NCI-H146 treated with DMSO at 0.1 percent for 48 hours (cell line): ENCODE data around the gene LRP1.
A peak's percentile ranks its signal among the peaks of the same experiment; 100 is the strongest.

ENCODE experiments used
- DNase-seq: peaks from one replicate; lab custom pipeline; 2025; ENCODE audit not compliant: unreplicated experiment; lab: John Stamatoyannopoulos, UW

The LRP1 gene

DNA sequence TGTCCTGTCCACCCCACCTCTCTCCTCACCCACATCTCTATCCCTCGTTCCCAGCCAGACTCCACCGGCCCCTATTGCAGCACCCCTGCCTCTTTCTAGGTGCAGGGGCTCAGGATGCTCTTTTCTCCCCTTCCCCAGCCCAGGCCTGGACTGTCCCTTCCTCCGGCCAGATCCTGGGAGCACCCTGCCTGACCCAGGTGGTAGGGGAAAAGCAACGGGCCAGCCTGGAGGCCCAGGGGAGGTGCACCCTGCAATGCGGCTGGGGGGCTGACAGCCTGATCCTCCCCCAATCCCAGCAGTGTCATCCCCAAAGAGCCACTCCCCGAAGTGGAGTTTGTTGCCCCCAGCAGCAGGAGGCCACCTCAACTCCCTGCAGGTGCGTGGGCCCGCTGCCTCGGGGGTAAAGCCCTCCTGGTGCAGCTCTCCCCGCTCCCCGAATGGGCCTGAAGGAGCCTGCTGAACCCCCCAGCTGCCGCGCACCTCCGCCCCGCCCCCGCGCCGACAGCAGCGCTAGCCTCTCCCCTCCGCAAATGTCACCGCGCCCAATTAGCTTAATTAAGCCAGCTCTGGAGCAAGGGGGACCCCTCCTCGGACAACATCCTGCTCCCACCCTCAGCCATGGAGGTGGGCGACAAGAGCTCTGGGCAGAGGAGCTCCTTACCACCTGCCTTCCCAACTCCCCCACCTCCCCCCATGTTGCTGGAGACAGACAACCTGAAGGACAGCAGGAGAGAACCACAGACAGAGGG lies 93.1 kb downstream of the LRP1 start:
- DNase-seq, result no peak

DNA sequence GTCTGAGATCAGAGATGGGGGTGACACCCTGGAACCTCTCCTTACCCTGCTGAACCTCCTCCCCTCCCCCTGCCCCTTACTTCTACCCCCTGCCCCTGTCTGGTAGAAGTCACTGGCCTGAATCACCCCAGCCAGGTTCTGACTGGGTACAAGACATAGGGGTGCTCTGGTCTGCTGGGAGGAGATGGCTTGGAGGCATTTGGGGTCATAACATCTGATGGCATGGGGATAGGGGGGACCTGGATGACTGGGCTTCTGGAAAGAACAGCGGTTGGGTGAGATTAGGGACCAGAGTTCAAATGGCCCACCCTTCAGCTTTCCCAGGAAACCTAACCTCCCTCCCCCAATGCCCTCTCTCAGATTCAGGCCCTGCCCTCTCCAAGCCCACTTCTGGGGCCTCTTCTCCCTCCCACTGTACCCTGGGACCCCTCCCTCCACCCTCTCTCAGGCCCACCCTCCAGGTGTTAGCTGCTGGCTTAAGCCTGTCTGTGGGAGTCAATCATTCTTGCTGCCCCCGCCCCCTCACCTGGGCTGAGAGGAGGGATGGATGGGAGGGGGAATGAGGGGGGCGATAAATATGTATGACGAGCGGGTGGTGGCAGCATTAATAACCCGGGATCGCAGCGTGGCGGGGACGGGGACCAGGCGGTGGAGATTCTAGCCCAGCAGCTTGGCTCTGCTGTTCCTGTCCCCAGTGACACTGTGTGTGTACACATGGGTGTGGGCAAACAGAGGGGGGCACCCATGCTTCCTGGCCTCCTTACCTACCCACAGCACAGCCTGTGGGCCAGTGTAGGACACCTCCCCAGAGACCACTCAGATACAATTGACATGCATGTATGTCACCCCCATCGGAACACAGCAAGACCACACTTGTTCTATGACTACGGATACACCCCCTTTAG lies 94.3 kb downstream of the LRP1 start:
- DNase-seq, result no peak

DNA sequence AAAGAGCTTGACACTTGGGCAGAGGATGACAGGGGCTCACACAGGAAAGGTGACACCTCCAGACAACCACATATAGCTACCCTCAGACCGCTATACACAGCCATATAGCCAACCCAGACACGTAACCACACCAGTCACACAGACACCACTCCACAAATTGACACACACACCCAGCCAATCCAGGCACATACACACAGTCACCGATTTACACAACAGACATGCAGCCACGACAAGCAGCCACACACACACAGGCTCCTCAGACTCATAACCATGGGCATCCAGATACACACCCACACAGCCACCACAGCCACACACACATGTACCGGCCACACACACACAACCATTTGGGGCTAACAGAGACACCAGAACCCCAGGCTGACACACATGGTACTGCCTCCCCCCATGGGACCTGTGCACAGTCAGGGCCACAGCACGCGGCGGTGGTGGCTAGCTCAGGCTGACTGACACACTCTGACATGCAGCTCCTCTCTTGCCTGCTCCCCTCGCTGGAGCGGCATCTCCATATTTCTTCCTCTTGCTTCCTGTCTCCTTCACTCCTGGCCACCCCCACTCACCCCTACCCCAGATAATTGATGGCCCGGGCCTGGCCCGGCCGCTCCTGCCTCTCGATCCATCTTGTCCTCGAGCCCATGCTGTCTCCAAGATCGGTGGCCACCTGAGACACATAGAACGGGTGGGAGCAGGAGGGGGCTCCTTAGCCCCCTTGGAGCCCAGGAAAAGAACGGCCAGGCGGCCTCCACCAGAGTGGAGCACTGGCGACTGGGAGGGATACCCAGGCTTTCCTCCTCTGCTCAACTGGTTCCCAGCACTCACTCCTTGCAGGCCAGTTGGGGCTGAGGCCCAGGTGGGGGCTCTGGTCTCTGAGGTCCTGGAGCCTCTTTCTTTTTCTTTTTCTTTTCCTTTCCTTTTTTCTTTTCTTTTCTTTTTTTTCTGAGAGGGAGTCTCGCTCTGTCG lies 95.2 kb downstream of the LRP1 start:
- DNase-seq, result no peak

DNA sequence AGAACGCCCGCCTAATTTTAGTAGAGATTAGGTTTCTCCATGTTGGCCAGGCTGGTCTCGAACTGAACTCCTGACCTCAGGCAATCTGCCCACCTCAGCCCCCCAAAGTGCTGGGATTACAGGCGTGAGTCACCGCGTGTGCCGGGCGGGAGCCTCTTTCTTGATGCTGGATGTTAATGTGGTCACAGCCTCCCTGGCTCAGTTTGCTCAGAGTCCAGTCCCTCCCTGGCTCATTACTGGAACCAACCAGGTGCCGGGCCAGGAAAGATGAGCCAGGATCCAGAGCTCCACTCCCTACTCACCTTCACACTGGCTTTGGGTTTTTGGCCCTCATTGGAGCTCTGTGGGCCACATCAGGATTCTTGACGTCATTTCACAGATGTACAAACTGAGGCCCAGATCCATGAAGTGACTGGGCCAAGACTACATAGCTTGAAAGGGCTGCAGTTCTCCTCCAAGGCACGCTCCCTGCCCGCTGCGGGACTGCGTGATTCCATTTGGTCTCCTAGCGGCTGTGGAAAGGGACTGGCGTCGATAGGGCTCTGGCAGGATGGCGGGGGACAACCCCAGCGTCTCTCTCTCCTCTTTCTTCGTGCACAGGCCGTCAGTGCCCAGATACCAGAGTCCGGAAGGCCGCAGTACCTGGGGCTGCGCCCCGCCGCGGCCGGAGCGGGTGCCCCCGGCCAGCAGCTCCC lies 96.1 kb downstream of the LRP1 start:
- DNase-seq, result no peak

DNA sequence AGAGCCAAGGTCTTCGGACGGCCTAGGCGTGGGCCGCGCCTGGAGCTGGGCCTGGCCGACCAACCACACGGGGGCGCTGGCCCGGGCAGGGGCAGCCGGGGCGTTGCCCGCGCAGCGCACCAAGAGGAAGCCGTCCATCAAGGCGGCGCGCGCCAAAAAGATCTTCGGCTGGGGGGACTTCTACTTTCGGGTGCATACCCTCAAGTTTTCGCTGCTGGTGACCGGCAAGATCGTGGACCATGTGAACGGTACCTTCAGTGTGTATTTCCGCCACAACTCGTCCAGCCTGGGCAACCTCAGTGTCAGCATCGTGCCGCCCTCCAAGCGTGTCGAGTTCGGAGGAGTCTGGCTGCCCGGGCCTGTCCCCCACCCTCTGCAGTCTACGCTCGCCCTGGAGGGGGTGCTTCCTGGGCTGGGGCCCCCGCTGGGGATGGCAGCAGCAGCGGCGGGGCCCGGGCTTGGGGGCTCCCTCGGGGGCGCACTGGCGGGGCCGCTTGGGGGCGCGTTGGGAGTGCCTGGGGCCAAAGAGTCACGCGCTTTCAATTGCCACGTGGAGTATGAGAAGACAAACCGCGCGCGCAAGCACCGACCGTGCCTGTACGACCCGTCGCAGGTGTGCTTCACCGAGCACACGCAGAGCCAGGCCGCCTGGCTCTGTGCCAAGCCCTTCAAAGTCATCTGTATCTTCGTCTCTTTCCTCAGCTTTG lies 96.8 kb downstream of the LRP1 start:
- no peak for DNase-seq

GRCh38 chr12:57225680-57226210 lies 97.5 kb downstream of the LRP1 start:
- DNase-seq, result no peak

- peak; percentile 12 for DNase-seq
Measured at GRCh38 chr12:57226588-57227314, 98.5 kb downstream of the LRP1 start.

GRCh38 chr12:57227315-57228115 lies 99.2 kb downstream of the LRP1 start:
- peak; percentile 37 for DNase-seq

DNA sequence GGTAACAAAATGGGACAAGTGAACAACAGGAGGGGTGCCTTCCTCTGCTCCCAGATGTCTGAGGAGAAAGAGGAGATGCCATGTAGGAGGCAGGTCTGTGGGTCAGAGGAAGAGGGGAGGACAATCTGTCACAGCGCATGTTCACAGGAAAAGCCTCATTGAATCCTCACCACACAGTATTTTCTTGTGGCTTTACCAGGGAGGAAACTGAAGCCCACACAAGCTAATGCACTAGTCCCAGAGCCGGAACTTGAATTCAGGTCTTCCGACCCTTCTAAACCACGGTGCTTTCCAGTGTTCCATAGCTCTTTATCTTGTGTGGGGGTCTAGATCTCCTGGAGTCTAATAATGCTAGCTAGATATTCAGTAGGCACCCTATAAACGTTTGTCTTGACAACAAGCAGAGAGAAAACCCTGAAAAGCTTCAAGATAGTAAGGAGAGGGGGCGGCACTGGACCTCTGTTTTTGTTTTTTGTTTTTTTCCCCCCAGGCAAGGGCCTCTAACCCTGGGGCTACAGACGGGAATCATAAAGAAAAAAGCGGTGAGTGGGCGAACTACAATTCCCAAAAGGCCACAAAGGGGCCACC lies 100.9 kb downstream of the LRP1 start:
- DNase-seq, result no peak

- DNase-seq, result peak; percentile 91
Measured at GRCh38 chr12:57229634-57230380, 101.5 kb downstream of the LRP1 start, which contains the start of gene SHMT2. Gene SHMT2 (plus strand): TSS chr12:57229711. CDS start chr12:57229779, 68 bp downstream.

- no peak for DNase-seq
Measured at GRCh38 chr12:57230381-57231155, 102.3 kb downstream of the LRP1 start.

DNA sequence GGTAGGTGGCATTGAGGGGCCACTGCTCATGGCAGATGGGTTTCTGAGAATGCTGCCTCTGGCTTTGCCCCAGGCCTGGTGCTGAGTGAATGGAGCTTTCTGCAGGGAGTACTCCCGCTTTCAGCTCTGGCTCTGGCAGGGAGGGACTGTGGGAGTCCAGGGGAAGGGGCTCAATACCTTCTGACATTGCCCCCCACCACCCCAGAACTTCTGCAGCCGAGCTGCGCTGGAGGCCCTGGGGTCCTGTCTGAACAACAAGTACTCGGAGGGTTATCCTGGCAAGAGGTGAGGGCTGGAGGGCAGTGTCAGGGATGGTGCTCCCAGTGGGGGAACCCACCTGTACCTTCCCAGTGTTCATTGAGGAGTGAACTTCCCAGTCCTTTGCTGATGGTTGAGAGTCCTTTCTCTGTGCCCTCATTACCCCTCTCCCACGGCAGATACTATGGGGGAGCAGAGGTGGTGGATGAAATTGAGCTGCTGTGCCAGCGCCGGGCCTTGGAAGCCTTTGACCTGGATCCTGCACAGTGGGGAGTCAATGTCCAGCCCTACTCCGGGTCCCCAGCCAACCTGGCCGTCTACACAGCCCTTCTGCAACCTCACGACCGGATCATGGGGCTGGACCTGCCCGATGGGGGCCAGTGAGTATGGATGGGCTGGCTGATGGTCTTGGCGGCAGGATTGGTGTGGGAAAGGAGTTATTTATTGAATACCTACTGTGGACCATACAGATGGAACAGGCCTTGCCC lies 103.2 kb downstream of the LRP1 start:
- DNase-seq, result no peak

DNA sequence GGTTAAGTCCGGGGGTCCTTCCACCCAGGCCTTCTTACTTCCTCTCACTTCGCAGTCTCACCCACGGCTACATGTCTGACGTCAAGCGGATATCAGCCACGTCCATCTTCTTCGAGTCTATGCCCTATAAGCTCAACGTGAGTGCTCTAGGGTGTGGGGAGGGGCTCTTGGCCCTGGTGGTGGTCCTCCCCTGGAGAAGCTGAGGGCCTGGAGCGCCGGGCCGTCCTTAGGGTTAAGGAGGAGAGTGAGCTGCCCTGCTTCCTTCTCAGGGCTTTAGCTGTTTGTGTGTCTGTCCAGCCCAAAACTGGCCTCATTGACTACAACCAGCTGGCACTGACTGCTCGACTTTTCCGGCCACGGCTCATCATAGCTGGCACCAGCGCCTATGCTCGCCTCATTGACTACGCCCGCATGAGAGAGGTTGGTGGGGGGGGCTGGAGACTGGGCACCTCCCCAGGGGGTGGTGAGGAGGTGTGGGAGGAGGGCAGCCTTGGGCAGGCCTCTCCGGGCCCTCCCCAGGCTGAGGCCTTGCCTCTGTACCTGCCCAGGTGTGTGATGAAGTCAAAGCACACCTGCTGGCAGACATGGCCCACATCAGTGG lies 104.0 kb downstream of the LRP1 start:
- no peak for DNase-seq

- DNase-seq, result no peak
Measured at GRCh38 chr12:57233357-57234232, 105.3 kb downstream of the LRP1 start.
